Choroid plexus epithelial cell (primary cell): ENCODE data around the gene ANKRD13D.
A peak's percentile ranks its signal among the peaks of the same experiment; 100 is the strongest.

Experiments
- DNase-seq: peaks from one replicate; pipeline ENCODE4 v3.0.0-alpha.2; 2010; ENCODE audit warnings: low read depth
- H3K4me3 ChIP-seq: 2 replicates; pipeline ENCODE4 v1.5.1; 2011; ENCODE audit warnings: low read depth, mild to moderate bottlenecking, control low read depth, low read length, moderate library complexity
- TF ChIP-seq, protein P1 (sequence below): conservative IDR thresholded peaks from 2 replicates; pipeline ENCODE4 v1.5.1; 2011; ENCODE audit warnings: low read depth, mild to moderate bottlenecking, control low read depth, inconsistent platforms, low read length, moderate library complexity

The ANKRD13D gene

GRCh38 chr11:67261946-67262681 is 27.0 kb upstream of the ANKRD13D start:
- no peak overlapping the region for H3K4me3 ChIP-seq
- TF ChIP-seq, protein P1, sequence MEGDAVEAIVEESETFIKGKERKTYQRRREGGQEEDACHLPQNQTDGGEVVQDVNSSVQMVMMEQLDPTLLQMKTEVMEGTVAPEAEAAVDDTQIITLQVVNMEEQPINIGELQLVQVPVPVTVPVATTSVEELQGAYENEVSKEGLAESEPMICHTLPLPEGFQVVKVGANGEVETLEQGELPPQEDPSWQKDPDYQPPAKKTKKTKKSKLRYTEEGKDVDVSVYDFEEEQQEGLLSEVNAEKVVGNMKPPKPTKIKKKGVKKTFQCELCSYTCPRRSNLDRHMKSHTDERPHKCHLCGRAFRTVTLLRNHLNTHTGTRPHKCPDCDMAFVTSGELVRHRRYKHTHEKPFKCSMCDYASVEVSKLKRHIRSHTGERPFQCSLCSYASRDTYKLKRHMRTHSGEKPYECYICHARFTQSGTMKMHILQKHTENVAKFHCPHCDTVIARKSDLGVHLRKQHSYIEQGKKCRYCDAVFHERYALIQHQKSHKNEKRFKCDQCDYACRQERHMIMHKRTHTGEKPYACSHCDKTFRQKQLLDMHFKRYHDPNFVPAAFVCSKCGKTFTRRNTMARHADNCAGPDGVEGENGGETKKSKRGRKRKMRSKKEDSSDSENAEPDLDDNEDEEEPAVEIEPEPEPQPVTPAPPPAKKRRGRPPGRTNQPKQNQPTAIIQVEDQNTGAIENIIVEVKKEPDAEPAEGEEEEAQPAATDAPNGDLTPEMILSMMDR = no peak
- DNase-seq = no peak

DNA sequence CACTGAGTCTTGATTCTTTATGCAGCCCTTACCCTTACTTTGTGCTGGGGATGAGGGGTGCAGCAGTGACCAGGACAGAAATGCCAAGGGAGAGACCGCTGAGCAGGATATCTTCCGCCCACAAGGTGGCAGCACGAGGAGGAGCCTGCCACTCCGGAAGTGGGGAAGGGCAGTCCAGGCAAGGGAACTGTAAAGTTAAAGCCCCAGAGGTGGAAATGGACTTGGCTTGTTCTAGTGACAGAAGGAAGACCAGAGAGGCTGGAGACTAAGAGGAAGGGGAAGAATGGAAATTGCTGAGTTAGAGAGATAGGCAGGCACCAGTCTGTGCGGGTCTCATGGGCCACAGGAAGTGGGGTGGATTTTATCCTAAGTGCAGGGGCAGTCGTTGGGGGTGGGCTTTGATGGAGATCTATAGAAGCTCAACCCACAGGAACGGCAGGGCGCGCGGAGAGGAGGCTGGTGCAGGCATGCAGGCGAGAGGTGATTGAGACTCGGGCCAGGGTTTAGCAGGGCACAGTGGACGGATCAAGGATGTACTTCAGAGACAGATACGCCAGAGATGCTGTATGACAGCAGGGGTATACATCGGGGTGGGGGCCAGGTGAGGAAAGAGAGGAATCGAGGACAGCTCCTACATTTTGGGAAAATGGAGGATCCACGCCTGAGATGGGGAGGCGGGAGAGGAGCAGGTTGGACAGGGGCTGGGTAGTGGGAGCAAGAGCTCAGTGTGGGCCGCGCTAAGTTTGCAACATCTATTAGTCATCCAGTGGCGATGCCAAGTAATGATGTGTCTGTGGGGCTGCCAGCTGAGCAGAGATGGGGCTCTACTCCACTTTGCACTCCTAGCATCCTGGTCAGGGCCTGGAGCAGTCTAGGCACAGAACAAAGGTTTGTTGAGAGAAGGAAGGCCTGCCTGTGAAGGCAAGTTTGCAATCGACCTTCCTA is 26.1 kb upstream of the ANKRD13D start:
- peak; percentile 80 for DNase-seq
- no peak overlapping the region for H3K4me3 ChIP-seq
- TF ChIP-seq, protein P1 = peak; percentile 87

- TF ChIP-seq, protein P1 = no peak
Measured at GRCh38 chr11:67264260-67264659, 24.8 kb upstream of the ANKRD13D start.

GRCh38 chr11:67264877-67265632 is 24.0 kb upstream of the ANKRD13D start:
- no peak for DNase-seq
- TF ChIP-seq, protein P1 = no peak
- H3K4me3 ChIP-seq = no peak overlapping the region

More at GRCh38 chr11:67264260-67264659, 24.8 kb upstream of the ANKRD13D start:
- no peak overlapping the region for H3K4me3 ChIP-seq
- no peak for DNase-seq

DNA sequence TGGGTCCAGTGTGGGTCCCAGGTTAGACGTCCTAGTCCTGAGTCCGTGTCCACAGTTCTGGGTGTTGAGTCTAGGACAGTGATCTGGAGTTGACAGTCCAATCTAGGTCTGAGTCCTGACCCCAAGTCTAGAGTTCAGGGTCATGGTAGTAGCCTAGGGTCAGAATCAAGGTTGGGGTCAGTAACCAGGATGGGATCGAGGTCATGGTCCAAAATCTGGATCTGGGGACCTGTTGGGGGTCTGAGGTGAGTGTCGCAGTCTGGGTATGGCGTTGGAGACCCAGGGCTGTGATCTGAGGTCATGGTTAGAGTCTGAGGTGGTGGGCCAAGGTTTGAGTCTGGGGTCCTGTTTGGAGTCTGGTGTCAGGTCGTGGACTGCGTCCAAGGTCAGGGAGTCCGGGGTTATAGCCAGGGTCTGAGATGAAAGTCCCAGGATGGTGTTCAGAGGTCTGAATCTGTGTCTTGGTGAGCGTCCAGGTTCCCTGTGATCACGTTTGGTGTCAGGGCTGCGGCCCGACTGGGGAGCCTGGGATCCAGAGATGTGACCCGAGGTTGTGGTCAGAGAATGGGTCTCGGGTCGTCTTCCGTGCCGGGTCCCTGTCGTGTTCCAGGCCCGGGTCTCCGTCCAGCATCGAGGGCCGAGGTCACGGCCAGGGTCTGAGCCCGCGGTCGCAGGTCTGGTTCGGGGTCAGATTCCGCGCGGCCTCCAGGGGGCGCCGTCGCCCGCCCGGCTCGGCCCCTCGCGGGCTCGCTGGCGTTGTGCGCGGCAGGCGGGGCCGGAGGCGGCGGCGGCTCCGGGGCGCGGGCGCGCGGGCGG is 23.3 kb upstream of the ANKRD13D start:
- TF ChIP-seq, protein P1 = peak; percentile 57
- DNase-seq = peak; percentile 51
- peak overlapping the region; percentile 74 for H3K4me3 ChIP-seq
